Stimulated activated naive CD8-positive, alpha-beta T cell treated with anti-CD3 and anti-CD28 coated beads, Interleukin-15, amount 100 ng/mL, for 72 hours (primary cell): ENCODE measurements around the gene CD3D.
A peak's percentile ranks its signal among the peaks of the same experiment; 100 is the strongest.
"Not testable (repeated sequence)": the region's sequence is repeated elsewhere in the genome, so short reads cannot be mapped to it uniquely, and the experiment has no call there.

ENCODE experiments used
- ATAC-seq: fragments of 150-1000 bp; cut with Tn5 transposase; 2 replicates; pipeline ENCODE4 v1.10.0; 2021; ENCODE audit warnings: mild to moderate bottlenecking, moderate library complexity
- DNase-seq, 2 donors: peaks; one replicate each; pipeline ENCODE4 v3.0.0; 2021 to 2022
- H3K27ac Mint-ChIP-seq, 2 donors: one replicate each; pipeline ENCODE4 v1.8.0; 2022; ENCODE audit warnings: mild to moderate bottlenecking in 2 of 2, mixed read lengths in 2 of 2, moderate library complexity in 2 of 2
- H3K27me3 Mint-ChIP-seq: one replicate; pipeline ENCODE4 v1.8.0; 2022; ENCODE audit warnings: mixed read lengths
- H3K4me1 Mint-ChIP-seq: one replicate; pipeline ENCODE4 v1.8.0; 2022; ENCODE audit warnings: mild to moderate bottlenecking, mixed read lengths
- H3K4me3 Mint-ChIP-seq, 2 donors: one replicate each; pipeline ENCODE4 v1.8.0; 2022; ENCODE audit warnings: mild to moderate bottlenecking in 2 of 2, mixed read lengths in 2 of 2, moderate library complexity in 1 of 2
- H3K9me3 Mint-ChIP-seq, 2 donors: one replicate each; pipeline ENCODE4 v1.8.0; 2022; ENCODE audit warnings: mixed read lengths in 2 of 2

The CD3D gene

DNA sequence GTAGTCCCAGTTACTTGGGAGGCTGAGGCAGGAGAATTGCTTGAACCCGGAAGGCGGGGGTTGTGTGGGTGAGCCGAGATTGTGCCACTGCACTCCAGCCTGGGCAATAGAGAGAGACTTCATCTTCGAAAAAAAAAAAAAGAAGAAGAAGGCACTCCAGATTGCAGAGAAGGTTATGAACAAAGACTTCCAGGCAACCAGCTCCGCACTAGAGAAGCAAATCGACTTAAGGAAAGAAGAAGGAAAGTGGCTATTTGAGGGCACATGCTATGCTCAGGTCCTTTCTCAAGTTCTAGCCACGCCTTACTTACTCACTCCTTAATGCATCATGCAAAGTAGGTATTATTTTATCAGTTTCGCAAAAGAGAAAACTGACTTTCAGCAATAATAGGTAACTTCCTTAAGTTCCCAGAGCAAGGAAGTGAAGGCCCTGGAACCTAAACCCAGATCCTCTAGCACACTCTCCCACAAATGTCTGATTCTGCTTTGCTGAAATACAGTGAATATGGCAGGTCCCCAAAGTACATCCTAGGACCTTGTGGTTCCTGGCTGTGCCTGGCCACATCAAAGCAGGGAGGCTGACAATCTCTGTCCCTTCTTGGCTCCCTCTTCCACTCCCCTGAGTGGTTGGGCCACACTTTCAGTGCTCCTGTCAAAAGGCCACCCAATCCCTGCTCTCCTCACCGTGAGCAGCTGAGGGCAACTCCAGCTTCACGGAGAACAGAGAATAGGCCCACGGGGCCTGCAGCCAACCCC is 23.7 kb downstream of the CD3D start:
- peaks cover 79% of the 10 kb centered on the region for H3K4me1 Mint-ChIP-seq
- H3K9me3 Mint-ChIP-seq = no peaks in the 10 kb centered on the region
- H3K4me3 Mint-ChIP-seq = no peak overlapping the region
- ATAC-seq = no peak
- DNase-seq = no peak
- H3K27me3 Mint-ChIP-seq = no peaks in the 10 kb centered on the region
- H3K27ac Mint-ChIP-seq = peak overlapping the region in 1 of 2 donors; percentile 46

DNA sequence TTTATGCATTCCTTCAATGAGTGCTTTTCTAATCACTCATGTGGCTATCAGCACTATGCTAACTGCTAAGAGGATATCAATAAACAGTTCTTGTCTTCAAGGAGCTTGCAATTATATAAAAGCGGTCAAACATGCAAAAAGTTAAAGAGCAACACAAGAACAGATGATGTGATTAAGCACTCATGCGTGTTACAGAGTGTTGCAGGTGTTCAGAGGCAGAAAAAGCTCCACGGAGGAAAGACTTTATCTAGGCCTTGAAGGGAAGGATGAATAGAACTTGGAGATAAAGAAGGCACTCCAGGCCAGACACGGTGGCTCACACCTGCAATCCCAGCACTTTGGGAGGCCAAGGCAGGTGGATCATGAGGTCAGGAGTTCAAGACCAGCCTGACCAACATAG is 24.4 kb downstream of the CD3D start:
- Mint-ChIP-seq H3K27me3 (no peaks in the 10 kb centered on the region), H3K9me3 (no peaks in the 10 kb centered on the region), H3K4me3 (no peak overlapping the region), H3K27ac (no peak overlapping the region), H3K4me1 (peaks cover 84% of the 10 kb centered on the region)
- no peak for ATAC-seq
- no peak for DNase-seq

DNA sequence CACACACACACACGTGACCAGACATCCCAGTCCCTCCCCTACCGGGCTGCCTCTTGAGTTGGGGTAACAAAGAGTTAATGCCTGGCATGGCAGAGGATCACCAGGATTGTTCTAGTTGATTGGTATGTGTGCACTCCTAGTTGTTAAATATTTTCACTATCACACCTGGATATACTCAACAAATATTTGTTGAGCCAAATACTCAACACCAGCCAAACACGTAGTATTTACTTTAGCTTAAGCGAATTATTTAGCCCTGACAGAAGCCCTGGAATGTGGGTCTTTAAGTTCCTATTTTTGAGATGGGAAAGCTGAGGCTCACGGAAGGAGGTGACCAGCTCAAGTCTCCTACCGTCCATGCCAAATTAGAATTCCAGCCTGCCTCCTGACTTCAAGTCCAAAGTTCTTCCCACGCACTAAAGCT is 27.5 kb downstream of the CD3D start:
- no peaks in the 10 kb centered on the region for H3K27me3 Mint-ChIP-seq
- no peaks in the 10 kb centered on the region for H3K9me3 Mint-ChIP-seq
- H3K4me3 Mint-ChIP-seq = peak overlapping the region; percentile 64 to 75
- peaks cover 93% of the 10 kb centered on the region for H3K4me1 Mint-ChIP-seq
- DNase-seq (no peak), ATAC-seq (no peak)
- H3K27ac Mint-ChIP-seq = peak overlapping the region; percentile 19 to 61

DNA sequence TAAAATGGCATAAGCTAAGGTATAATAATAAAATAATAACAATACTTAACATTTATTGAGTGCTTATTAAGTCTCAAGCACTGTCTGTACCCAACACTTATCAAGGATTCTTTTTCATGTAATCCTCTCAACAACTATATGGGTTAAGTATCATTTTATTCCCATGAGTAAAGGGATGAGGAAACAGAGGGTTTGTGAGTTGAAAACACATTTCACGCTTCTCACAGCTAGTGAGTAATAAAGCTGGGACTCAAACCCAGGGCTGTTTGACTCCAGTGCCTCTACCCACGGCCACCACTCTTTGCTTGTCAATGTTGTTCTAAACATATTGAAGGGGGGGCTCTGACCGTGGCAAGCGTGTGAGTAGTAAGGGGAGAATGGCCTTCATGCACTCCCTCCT is 29.3 kb downstream of the CD3D start:
- ATAC-seq = no peak
- no peak for DNase-seq
- Mint-ChIP-seq H3K27ac (peak overlapping the region in 1 of 2 donors; percentile 30), H3K9me3 (no peaks in the 10 kb centered on the region), H3K4me3 (no peak overlapping the region), H3K27me3 (no peaks in the 10 kb centered on the region), H3K4me1 (peaks cover 92% of the 10 kb centered on the region)

DNA sequence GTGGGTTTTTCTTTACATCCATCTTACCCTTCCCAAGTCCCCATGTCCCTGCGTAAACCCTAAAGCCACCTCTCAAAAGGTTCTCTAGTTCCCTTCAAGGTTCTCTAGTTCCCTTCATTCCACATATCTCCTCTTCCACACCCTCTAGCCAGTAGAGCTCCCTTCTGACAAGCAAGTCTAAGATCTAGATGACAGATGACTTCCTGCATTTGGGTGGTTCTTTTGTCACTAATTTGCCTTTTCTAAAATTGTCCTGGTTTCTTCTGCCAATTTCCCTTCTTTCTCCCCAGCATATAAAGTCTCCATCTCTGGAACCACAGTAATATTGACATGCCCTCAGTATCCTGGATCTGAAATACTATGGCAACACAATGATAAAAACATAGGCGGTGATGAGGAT is 30.2 kb downstream of the CD3D start:
- H3K4me1 Mint-ChIP-seq = peaks cover 97% of the 10 kb centered on the region
- ATAC-seq (no peak), DNase-seq (no peak)
- no peaks in the 10 kb centered on the region for H3K9me3 Mint-ChIP-seq
- no peak overlapping the region for H3K4me3 Mint-ChIP-seq
- peak overlapping the region; percentile 20 to 28 for H3K27ac Mint-ChIP-seq
- no peaks in the 10 kb centered on the region for H3K27me3 Mint-ChIP-seq

DNA sequence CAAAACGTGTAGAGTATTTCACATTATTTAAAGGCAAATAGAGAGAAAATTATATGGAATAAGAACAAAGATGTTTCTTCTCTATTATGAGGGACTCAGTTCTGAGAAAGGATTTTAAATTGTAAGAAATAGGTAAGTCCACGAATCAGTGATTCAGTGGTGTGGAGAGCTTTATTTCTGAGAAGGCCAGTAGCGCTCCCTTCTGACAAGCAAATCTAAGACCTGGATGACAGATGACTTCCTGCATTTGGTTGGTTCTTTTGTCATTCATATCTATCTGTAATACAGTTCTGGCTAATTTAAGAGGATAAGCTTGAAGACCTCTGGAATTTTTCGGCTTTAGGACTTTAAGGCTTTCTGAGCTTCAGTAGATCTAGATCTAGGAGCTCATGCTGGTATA is 31.0 kb downstream of the CD3D start:
- H3K27me3 Mint-ChIP-seq = no peaks in the 10 kb centered on the region
- H3K4me3 Mint-ChIP-seq = peak overlapping the region in 1 of 2 donors; percentile 8
- no peak for DNase-seq
- H3K9me3 Mint-ChIP-seq = no peaks in the 10 kb centered on the region
- peaks cover 97% of the 10 kb centered on the region for H3K4me1 Mint-ChIP-seq
- peak overlapping the region in 1 of 2 donors; percentile 44 for H3K27ac Mint-ChIP-seq
- no peak for ATAC-seq

DNA sequence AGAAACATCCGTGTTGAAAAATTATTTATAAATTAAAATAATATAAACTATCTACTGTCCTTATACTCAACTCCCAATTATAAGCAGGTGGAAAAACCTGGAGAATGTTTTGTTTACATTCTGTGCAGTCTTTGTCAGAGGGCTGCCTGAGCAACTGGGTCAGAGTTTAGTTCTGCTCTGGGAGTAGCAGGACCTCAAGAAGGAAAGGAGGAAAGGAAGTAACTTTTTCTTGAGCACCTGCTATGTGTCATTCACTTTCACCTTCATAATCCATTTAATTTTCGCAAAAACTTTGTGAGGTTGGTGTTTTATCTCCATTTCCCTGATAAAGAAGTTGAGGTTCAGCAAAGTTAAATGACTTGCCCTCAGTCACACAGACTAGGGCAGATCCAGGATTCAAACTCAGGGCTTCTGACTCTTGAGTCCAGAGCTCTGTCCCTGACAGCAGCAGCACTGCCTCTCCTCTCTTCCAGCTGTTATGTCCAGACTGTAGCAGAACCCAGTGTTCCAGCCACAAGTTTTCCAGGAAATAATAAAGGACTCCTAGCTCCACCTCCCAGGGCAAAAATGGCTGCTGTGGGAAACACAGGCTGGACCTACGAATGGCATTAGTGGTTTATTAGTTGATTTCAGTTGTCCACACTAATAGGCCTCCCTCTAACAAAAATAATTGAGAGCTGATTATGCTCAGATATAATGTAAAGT is 31.6 kb downstream of the CD3D start:
- peaks cover 94% of the 10 kb centered on the region for H3K4me1 Mint-ChIP-seq
- H3K9me3 Mint-ChIP-seq = no peaks in the 10 kb centered on the region
- peak overlapping the region; percentile 8 to 15 for H3K4me3 Mint-ChIP-seq
- no peaks in the 10 kb centered on the region for H3K27me3 Mint-ChIP-seq
- H3K27ac Mint-ChIP-seq = peak overlapping the region in 1 of 2 donors; percentile 44
- ATAC-seq (no peak), DNase-seq (no peak)

DNA sequence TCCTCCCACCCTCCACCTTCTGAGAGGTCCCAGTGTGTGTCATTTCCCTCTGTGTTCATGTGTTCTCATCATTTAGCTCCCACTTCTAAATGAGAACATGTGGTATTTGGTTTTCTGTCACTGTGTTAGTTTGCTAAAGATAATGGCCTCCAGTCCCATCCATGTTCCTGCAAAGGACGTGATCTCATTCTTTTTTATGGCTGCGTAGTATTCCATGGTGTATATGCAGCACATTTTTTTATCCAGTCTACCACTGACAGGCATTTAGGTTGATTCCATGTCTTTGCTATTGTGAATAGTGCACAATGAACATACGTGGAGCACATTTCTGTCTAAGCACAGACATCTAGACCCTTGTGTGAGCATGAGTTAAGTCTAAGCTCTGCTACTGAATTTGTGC is 32.2 kb downstream of the CD3D start:
- ATAC-seq (no peak), DNase-seq (no peak)
- Mint-ChIP-seq H3K9me3 (no peaks in the 10 kb centered on the region), H3K27me3 (no peaks in the 10 kb centered on the region), H3K4me3 (peak overlapping the region in 1 of 2 donors; percentile 4), H3K27ac (peak overlapping the region in 1 of 2 donors; percentile 67), H3K4me1 (peaks cover 90% of the 10 kb centered on the region)

DNA sequence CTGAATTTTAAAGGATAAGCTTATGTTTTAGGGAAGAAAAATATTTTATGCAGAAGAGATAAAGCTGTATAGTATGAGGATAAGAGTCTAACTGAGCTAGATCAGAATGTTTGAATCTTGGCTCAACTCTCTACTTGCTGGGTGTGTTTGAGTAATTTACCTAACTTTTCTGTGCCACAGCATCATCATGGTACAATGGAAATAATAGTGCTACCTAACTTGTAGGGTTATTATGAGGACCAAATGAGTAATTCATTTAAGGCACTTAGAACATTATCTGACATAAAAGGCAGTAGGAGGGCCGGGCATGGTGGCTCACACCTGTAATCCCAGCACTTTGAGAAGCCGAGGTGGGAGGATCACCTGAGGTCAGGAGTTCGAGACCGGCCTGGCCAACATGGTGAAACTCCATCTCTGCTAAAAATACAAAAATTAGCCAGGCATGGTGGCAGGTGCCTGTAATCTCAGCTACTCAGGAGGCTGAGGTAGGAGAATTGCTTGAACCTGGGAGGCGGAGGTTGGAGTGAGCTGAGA is 33.4 kb downstream of the CD3D start:
- Mint-ChIP-seq H3K4me1 (peaks cover 78% of the 10 kb centered on the region), H3K27ac (peak overlapping the region; percentile 1 to 33), H3K4me3 (peak overlapping the region; percentile 5 to 99)
- not testable (repeated sequence) for H3K9me3 Mint-ChIP-seq, DNase-seq, H3K27me3 Mint-ChIP-seq
- ATAC-seq = peak; percentile 27

DNA sequence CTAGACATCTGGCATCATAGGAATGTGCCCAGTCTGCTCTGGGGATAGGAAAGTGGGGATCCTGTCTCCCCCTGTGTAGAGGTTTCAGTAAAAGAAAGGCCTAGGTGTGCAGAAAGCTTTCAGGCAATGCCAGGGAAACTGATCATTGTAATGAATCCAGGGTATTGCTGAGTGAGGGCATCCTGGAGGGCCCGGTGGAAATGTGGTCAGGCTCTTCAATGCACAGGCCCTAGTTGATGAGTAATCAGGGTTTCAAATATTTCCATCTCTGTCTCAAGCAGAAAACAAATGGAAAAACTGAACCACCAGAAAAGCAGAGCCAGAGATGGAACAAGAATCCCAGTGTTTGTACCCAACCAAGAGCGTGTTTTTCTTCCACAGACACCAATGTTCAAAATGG is 35.9 kb downstream of the CD3D start:
- Mint-ChIP-seq H3K4me3 (peak overlapping the region; percentile 99 to 100), H3K4me1 (peaks cover 77% of the 10 kb centered on the region), H3K9me3 (no peaks in the 10 kb centered on the region), H3K27me3 (no peaks in the 10 kb centered on the region), H3K27ac (peak overlapping the region; percentile 90 to 95)
- DNase-seq (peak in 1 of 2 donors; percentile 52), ATAC-seq (peak; percentile 50)

DNA sequence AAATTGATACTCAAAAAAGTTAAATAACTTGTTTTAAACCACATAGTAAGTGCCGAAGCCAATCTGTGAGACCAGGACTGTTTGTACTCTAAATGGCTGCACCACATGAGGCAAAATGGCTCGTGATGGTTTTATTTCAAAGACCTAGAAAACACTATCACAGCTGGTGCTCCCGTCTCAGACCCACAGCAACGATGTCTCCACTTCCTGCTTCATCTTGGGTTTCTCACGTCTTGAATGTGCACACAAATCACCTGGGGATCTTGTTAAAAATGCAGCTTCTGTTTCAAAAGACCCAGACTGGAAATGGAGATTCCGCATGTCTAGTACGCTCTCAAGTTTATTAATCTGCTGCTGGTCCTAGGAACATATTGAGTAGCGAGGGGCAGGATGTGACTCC is 36.8 kb downstream of the CD3D start:
- Mint-ChIP-seq H3K4me1 (peaks cover 76% of the 10 kb centered on the region), H3K27me3 (no peaks in the 10 kb centered on the region), H3K27ac (peak overlapping the region; percentile 100), H3K9me3 (no peaks in the 10 kb centered on the region), H3K4me3 (peak overlapping the region; percentile 99 to 100)
- ATAC-seq (no peak), DNase-seq (peak in 1 of 2 donors; percentile 32)

DNA sequence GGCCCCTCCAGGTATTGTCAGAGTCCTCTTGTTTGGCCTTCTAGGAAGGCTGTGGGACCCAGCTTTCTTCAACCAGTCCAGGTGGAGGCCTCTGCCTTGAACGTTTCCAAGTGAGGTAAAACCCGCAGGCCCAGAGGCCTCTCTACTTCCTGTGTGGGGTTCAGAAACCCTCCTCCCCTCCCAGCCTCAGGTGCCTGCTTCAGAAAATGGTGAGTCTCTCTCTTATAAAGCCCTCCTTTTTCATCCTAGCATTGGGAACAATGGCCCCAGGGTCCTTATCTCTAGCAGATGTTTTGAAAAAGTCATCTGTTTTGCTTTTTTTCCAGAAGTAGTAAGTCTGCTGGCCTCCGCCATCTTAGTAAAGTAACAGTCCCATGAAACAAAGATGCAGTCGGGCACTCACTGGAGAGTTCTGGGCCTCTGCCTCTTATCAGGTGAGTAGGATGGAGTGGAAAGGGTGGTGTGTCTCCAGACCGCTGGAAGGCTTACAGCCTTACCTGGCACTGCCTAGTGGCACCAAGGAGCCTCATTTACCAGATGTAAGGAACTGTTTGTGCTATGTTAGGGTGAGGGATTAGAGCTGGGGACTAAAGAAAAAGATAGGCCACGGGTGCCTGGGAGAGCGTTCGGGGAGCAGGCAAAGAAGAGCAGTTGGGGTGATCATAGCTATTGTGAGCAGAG is 37.8 kb downstream of the CD3D start, which contains the start of gene CD3E:
Gene CD3E, plus strand, starts transcription at position 163 of the 681 bp plus-strand sequence. Its CDS starts 223 bp downstream, at position 386.
- H3K27me3 Mint-ChIP-seq = no peaks in the 10 kb centered on the region
- H3K4me3 Mint-ChIP-seq = peak within 1 kb of the TSS; percentile 99 to 100
- H3K9me3 Mint-ChIP-seq = no peaks in the 10 kb centered on the region
- H3K4me1 Mint-ChIP-seq = peaks cover 67% of the 10 kb centered on the region
- DNase-seq = peak; percentile 68 to 83
- ATAC-seq = peak; percentile 92
- H3K27ac Mint-ChIP-seq = peak within 1 kb of the TSS; percentile 100

DNA sequence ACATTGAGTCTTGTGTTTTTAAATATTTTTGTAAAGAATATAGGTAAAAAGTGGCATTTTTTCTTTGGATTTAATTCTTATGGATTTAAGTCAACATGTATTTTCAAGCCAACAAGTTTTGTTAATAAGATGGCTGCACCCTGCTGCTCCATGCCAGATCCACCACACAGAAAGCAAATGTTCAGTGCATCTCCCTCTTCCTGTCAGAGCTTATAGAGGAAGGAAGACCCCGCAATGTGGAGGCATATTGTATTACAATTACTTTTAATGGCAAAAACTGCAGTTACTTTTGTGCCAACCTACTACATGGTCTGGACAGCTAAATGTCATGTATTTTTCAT is 38.3 kb downstream of the CD3D start:
- DNase-seq (no peak), ATAC-seq (peak; percentile 75)
- no peaks in the 10 kb centered on the region for H3K27me3 Mint-ChIP-seq
- peak overlapping the region; percentile 99 to 100 for H3K4me3 Mint-ChIP-seq
- peak overlapping the region; percentile 100 for H3K27ac Mint-ChIP-seq
- peaks cover 62% of the 10 kb centered on the region for H3K4me1 Mint-ChIP-seq
- H3K9me3 Mint-ChIP-seq = no peaks in the 10 kb centered on the region

DNA sequence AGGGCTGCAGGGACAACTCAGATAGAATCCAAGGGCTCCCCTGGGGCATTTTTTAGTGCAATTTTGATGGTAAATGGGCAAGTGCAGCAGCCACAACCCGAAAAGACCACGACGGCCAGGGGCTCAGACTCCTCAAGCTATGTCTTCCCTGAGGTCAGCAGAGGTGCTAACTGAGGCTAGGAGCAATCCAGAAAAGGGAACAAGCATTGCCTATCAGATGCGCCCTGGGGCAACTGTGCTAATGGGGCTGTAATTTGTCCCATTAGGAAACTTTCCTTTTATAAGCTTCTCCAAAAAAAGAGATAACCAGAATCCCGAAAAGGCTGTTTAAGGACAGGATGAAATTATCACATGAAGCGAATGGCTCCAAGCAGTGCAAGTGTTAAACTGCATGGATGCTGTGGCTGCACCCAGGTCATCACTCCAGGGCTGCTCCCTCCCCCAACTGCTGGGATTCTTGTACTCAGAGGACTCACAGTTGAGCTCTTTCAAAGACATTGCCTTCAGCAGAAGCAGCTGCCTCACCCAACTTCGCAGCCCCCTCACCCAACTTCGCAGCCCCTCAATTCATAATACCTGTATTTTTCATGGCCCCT is 40.8 kb downstream of the CD3D start:
- Mint-ChIP-seq H3K4me1 (peaks cover 38% of the 10 kb centered on the region), H3K9me3 (no peaks in the 10 kb centered on the region), H3K27me3 (no peaks in the 10 kb centered on the region), H3K27ac (peak overlapping the region in 1 of 2 donors; percentile 61), H3K4me3 (no peak overlapping the region)
- no peak for ATAC-seq
- no peak for DNase-seq

DNA sequence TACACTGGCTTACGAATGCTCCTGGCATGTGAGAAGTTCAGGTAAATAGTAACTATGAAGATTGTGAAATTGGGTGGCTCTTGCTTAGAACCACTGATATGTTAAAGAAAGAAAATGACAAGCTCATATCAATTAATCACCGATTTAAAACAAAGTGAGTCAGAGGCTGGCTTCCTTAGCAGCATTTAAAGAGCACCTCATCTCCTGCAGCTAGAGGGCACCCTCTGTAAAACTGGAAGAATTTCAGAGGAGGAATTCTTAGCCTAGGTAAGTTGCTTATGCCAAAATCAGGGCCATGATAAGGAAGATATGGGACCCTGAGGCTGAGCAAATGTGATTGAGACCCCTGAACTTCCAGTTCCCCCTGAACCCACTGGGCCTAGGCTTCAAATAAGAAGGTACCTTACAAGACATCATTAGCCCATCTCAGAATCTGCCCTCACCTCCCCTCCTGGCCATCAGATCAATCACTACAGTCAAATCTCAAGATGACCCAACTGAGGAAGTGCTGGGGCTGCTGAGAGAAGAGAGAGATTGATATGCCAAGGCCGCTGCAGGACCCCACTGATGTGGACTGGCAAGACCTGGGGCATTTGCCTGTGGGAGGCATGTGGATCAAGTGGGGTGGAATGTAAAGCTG is 46.6 kb downstream of the CD3D start:
- DNase-seq (no peak), ATAC-seq (peak; percentile 83)

More for the DNA sequence above, 46.6 kb downstream of the CD3D start:
- H3K4me3 Mint-ChIP-seq = no peak overlapping the region
- H3K9me3 Mint-ChIP-seq = no peaks in the 10 kb centered on the region
- no peaks in the 10 kb centered on the region for H3K27me3 Mint-ChIP-seq
- peak overlapping the region; percentile 1 to 62 for H3K27ac Mint-ChIP-seq
- peaks cover 21% of the 10 kb centered on the region for H3K4me1 Mint-ChIP-seq
